GM19395 (cell line): Measurements from ENCODE around the gene MASP2.
"Not testable (repeated sequence)": the region's sequence is repeated elsewhere in the genome, so short reads cannot be mapped to it uniquely, and the experiment has no call there.

Source experiments
- ATAC-seq: cut with Tn5 transposase; IDR thresholded peaks from one replicate; pipeline ENCODE4 v1.9.1; 2021; ENCODE audit warnings: mild to moderate bottlenecking, moderate library complexity; ENCODE audit not compliant: unreplicated experiment

Gene MASP2

DNA sequence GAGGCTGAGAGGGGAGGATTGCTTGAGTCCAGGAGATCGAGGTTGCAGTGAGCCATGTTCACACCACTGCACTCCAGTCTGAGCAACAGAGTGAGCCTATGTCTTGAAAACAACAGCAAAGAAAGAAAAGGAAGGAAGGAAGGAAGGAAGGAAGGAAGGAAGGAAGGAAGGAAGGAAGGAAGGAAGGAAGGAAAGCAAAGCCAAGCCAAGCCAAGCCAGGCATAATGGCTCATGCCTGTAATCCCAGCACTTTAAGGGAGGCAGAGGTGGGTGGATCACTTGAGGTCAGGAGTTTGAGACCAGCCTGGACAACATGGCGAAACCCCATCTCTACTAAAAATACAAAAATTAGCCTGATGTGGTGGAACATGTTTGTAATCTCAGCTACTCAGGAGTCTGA, 55.0 kb downstream of the MASP2 start:
- not testable (repeated sequence) for ATAC-seq

DNA sequence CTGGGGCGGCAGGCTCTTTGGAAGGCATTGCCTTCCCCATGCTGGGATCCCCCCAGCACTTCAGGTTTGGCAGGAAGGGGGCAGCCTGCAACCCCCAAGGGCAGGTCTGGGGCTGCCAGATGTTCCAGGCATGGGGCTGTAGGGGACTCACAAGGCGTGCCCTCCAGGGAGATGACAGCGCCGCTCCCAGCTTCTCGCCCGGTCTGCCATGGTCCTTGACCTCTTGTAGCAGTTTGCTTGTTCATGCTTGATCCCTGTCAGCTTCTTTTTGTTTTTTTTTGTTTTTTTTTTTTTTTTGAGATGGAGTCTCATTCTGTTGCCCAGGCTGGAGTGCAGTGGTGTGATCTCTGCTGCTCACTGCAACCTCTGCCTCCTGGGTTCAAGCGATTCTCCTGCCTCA, 56.2 kb downstream of the MASP2 start:
- no peak for ATAC-seq

DNA sequence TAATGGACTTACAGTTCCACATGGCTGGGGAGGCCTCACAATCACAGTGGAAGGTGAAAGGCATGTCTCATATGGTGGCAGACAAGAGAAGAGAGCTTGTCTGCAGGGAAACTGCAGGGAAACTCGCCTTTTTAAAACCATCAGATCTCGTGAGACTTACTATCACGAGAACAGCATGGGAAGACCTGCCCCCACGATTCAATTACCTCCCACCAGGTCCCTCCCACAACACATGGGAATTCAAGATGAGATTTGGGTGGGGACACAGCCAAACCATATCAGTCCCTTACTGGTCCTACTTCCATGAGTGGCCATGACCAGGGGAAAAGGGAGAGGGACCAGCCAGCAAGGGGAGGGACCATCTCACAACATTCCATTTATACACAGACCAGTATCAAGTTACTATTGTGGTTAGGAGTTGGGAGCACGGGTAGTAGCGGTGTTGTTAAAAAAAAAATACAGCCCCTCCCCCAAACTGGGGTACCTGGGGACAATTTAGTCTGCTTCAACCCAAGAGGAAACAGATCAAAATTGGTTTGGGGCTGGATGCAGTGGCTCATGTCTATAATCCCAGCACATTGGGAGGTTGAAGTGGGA, 57.0 kb downstream of the MASP2 start:
- ATAC-seq, result not testable (repeated sequence)

DNA sequence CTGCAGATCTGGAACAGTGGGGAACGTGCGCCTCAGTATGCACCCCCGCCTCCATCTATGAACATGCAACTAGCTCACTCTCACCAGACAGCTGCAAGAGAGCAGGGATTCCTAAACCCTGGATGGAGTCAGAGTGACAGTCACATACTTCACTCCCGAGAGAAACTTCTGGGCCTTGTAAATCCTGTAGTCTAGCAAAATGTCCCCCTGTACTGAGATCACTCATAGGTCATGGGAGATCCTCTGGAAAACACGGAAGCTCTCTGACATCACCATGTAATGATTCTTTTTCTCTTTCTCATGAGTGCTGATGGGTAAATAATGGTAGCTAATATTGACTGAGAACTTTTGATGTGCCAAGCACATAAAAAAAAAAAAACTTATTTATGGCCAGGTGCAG, 57.9 kb downstream of the MASP2 start:
- no peak for ATAC-seq

DNA sequence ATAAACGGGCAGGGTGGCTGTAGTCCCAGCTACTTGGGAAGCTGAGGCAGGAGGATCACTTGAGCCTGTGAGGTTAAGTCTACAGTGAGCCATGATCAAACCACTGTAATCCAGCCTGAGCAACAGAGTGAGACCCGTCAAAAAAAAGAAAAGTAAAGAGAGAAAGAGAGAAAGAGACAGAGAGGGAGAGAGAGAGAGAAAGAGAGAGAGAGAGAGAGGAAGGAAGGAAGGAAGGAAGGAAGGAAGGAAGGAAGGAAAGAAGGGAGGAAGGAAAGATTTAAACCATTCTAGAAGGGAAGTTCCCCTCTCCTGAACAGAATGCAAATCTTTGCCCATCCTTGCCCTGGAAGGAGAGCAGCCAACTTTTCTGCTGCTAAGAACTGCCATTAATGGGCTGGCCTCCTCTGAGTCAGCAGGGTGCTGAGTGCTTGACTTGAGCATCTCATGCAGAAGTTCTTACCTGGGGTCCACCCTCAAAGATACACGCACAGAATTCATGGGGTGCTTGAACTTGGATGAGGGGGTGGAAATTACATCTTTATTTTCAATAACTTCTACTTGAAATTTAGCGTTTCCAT, 59.1 kb downstream of the MASP2 start:
- no peak for ATAC-seq

DNA sequence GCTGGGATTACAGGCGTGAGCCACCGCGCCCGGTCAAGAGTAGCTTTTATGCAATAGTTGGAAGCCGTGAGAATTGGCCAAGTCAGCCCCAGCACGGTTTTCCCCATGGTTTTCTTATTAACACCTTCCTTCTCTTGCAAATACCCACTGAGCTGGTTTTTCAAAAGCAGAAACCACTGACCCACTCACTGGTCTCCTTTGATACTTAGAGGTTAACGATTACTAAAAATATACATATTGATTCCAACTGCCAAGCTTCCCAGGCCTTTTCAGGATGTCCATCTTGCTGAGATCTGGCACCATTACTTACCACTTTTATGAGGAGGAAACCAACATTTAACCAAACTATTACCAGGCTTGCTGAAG, 60.5 kb downstream of the MASP2 start:
- no peak for ATAC-seq

DNA sequence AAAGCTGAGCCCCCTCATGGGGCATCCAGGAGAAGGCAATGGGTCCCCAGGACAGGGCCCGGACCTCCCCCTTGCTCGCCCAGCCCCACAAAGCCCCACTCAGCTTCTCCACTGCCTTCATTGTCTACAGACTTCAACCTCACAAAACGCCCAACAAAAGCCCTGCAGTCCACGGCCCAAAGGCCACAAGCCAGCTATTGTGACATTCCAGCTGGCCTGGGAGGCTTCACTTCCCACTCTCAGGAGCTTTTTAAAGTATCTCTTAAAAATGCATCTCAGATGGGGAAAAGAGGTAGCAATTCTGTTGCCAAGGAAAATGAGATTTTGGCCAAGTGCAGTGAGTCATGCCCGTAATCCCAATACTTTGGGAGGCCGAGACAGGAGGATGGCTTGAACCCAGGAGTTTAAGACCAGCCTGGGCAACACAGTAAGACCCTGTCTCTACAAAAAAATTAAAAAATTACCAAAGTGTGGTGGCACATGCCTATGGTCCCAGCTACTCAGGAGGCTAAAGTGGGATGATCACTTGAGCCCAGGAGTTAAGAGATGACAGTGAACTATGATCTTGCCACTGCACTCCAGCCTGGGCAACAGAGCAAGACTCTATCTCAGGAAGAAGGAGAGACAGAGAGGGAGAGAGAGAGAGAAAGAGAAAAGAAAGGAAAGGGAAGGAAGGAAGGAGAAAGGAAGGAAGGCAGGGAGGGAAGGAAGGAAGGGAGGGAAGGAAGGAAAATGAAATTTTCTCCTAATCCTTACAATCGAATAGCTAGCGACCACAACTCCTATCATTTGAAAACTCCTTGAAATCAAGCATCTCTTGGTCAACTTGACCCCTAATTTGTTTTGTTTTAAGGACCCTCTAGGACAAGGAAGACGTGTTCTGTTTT, 66.0 kb downstream of the MASP2 start:
- no peak for ATAC-seq

DNA sequence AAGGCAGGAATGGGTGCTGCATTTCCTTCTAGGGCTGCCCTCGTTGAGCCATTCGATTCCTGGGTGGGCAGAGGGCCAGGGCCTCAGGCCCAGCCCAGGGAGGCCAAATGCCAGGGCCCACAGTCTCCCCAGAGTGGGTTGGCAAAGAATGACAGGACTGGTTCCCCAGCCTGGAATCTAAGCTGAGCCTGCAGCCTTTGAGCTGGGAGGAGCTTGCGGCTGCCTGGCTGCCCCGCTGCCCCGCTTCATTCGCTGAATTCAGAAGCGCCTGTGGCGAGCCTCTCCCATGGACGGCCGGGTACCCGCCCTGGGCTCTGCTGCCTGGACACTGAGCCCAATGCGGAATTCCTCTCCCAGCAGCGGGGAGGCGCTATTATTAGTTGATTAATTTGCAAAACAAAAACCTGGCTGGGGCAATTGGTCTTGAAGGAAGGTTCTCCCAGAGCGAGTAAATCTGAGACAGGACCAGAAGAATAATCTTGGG, 66.9 kb downstream of the MASP2 start:
- ATAC-seq, result no peak

DNA sequence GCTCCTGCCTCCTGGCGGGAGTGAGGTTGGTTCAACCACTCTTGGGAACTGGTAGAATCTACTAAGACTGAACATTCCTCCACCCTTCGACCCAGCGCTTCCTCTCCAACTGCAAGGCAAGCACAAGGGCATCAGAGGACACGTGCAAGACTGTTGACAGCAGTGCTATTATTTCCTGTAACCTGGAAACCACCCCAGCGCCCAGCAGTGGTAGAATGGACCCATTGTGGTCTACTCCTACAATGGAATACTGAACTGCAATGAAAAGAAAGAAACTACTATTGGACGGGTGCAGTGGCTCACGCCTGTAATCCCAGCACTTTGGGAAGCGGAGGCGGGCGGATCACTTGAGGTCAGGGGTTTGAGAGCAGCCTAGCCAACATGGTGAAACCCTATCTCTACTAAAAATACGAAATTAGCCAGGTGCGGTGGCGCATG, 67.5 kb downstream of the MASP2 start:
- ATAC-seq, result no peak

DNA sequence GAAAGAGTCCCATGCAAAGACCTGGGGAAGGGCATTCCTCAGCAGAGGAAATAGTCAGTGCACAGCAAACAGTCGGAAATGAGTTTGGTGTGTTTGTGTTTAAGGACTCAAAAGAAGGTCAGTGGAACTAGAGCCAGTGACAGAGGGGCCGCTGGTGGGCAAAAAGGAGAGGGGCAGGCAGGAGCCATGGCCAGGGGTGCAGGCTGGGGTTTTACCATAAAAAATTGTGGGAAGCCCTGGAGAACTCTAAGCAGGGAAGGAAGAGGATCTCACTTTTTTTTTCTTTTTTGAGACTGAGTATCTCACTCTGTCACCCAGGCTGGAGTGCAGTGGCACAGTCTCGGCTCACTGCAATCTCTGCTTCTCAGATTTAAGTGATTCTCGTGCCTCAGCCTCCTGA, 68.3 kb downstream of the MASP2 start:
- ATAC-seq, result no peak
